ENCODE data around the gene SELENOO. TPM values are rescaled to one million over a fixed set of nuclear protein-coding genes. Genes with fewer than 3 reads are reported as not detected.
A peak's percentile ranks its signal among the peaks of the same experiment; 100 is the strongest.

SELENOO gene
- total and polyA plus RNA-seq, 2 of the 13 experiments (the other 11 are each of a cell fraction or from before 2014, with no cell fraction given), result 14.4 to 19.0 TPM

GRCh38 chr22:50250555-50251476 lies 50.0 kb downstream of the SELENOO start, which contains the start of gene HDAC10 (continued):
- TF ChIP-seq ZNF609 (CRISPR knock-in tag; IDR thresholded peaks at IDR 0.05; ENCODE audit: borderline replicate concordance), result no peak
- TF ChIP-seq SMAD1 (CRISPR knock-in tag; IDR thresholded peaks at IDR 0.05; ENCODE audit: borderline replicate concordance, low read depth), result peak; percentile 61; the same call in 1 of the 2 replicates
- peak; percentile 70 for TF ChIP-seq TBX2 (CRISPR knock-in tag; IDR thresholded peaks at IDR 0.05; ENCODE audit: borderline replicate concordance)
- peak; percentile 51 for TF ChIP-seq ASH2L (IDR thresholded peaks at IDR 0.05; ENCODE audit: insufficient read length, low read depth, low read length)
- no peak for TF ChIP-seq ZNF782 (CRISPR knock-in tag; IDR thresholded peaks at IDR 0.05; ENCODE audit: borderline replicate concordance)
- peak; percentile 70; the same call in 1 of the 2 replicates for TF ChIP-seq ZNF563 (CRISPR knock-in tag; IDR thresholded peaks at IDR 0.05)
- peak; percentile 38; the same call in 1 of the 2 replicates for TF ChIP-seq HNF1B (CRISPR knock-in tag; IDR thresholded peaks at IDR 0.05)
- TF ChIP-seq ARNT2 (CRISPR knock-in tag; IDR thresholded peaks at IDR 0.05; ENCODE audit: low read depth), result peak; percentile 64
- TF ChIP-seq LCORL (IDR thresholded peaks at IDR 0.05), result no peak
- peak; percentile 85 for TF ChIP-seq LCORL (CRISPR knock-in tag; IDR thresholded peaks at IDR 0.05)
- peak; percentile 50; the same call in 1 of the 2 replicates for TF ChIP-seq ZNF768 (CRISPR knock-in tag; IDR thresholded peaks at IDR 0.05)
- TF ChIP-seq ADNP (CRISPR knock-in tag; IDR thresholded peaks at IDR 0.05), result no peak
- TF ChIP-seq MXD1 (CRISPR knock-in tag; IDR thresholded peaks at IDR 0.05), result peak; percentile 59; the same call in 1 of the 2 replicates
- no peak for TF ChIP-seq ZFP62 (CRISPR knock-in tag; IDR thresholded peaks at IDR 0.05)
- no peak for TF ChIP-seq ZSCAN22 (CRISPR knock-in tag; IDR thresholded peaks at IDR 0.05)
- peak; percentile 70; the same call in 1 of the 2 replicates for TF ChIP-seq TAF1 (CRISPR knock-in tag; IDR thresholded peaks at IDR 0.05)
- no peak for TF ChIP-seq ZNF362 (CRISPR knock-in tag; IDR thresholded peaks at IDR 0.05; ENCODE audit: borderline replicate concordance)
- no peak for TF ChIP-seq DMAP1 (CRISPR knock-in tag; IDR thresholded peaks at IDR 0.05)
- TF ChIP-seq ZUFSP (CRISPR knock-in tag; IDR thresholded peaks at IDR 0.05; ENCODE audit: borderline replicate concordance), result no peak

Measured in HepG2 (cell line).